HL-60 (cell line): ENCODE results near the gene PNMT.

ENCODE experiments used
- DNase-seq, 2 experiments: peaks; one replicate each; pipeline ENCODE4 v3.0.0-alpha.2; 2010 to 2020; ENCODE audit warnings: low read depth in 1 of 2, low spot score in 1 of 2
- H3K27ac ChIP-seq: fragments of 250-450 bp; sonication (Bioruptor Pico); replicated peaks from 2 replicates; pipeline ENCODE4 v1.5.1; 2020; ENCODE audit warnings: mild to moderate bottlenecking, moderate library complexity
- H3K27me3 ChIP-seq: fragments of 250-450 bp; sonication (Bioruptor Pico); 2 replicates; pipeline ENCODE4 v1.5.1; 2021; ENCODE audit warnings: mild to moderate bottlenecking, moderate library complexity; ENCODE audit not compliant: insufficient read depth, poor library complexity, severe bottlenecking
- H3K4me3 ChIP-seq: replicated peaks from 2 replicates; pipeline ENCODE4 v1.5.1; 2011; ENCODE audit warnings: mild to moderate bottlenecking, control low read depth, low read length; ENCODE audit not compliant: insufficient read depth
- CTCF ChIP-seq: IDR thresholded peaks from one replicate; pipeline ENCODE4 v1.5.1; 2011; ENCODE audit warnings: low read length, control low read depth, inconsistent platforms; ENCODE audit not compliant: insufficient read depth
- GABPA ChIP-seq: IDR thresholded peaks from 2 replicates; pipeline ENCODE4 v1.6.1; 2012; ENCODE audit warnings: low read depth
- POLR2AphosphoS5 ChIP-seq: IDR thresholded peaks from 2 replicates; pipeline ENCODE4 v1.6.1; 2012; ENCODE audit warnings: low read depth
- REST ChIP-seq: IDR thresholded peaks from 2 replicates; pipeline ENCODE4 v1.6.1; 2012; ENCODE audit warnings: low read depth; ENCODE audit not compliant: insufficient replicate concordance
- SPI1 ChIP-seq: IDR thresholded peaks from 2 replicates; pipeline ENCODE4 v1.6.1; 2012; ENCODE audit warnings: low read depth, mild to moderate bottlenecking, borderline replicate concordance

The PNMT gene

GRCh38 chr17:39670746-39671145 lies 2.5 kb downstream of the PNMT start:
- no peak overlapping the region for H3K4me3 ChIP-seq
- H3K27me3 ChIP-seq: peaks cover 43% of the 10 kb centered on the region
- no peak overlapping the region for H3K27ac ChIP-seq
- TF ChIP-seq SPI1: no peak
- no peak for TF ChIP-seq POLR2AphosphoS5
- TF ChIP-seq REST: no peak
- no peak for TF ChIP-seq GABPA
- no peak for TF ChIP-seq CTCF
- no peak for DNase-seq

- TF ChIP-seq SPI1 (no peak), GABPA (no peak), CTCF (no peak), POLR2AphosphoS5 (no peak), REST (no peak)
- peak in 1 of 2 experiments; percentile 19 for DNase-seq
- H3K4me3 ChIP-seq: no peak overlapping the region
Measured at GRCh38 chr17:39671651-39672521, 3.6 kb downstream of the PNMT start.

GRCh38 chr17:39672522-39673334 lies 4.5 kb downstream of the PNMT start:
- Histone ChIP-seq H3K27ac (no peak overlapping the region), H3K4me3 (no peak overlapping the region), H3K27me3 (peaks cover 24% of the 10 kb centered on the region)
- DNase-seq: no peak
- no peak for TF ChIP-seq POLR2AphosphoS5
- no peak for TF ChIP-seq REST
- no peak for TF ChIP-seq SPI1
- no peak for TF ChIP-seq GABPA
- TF ChIP-seq CTCF: no peak

More at GRCh38 chr17:39671651-39672521, 3.6 kb downstream of the PNMT start:
- no peak overlapping the region for H3K27ac ChIP-seq
- H3K27me3 ChIP-seq: peaks cover 33% of the 10 kb centered on the region
